PC-9 (cell line): Measurements from ENCODE around the gene CHFR. TPM values are rescaled to one million over a fixed set of nuclear protein-coding genes. Genes with fewer than 3 reads are reported as not detected.
"Not testable (repeated sequence)": the region's sequence is repeated elsewhere in the genome, so short reads cannot be mapped to it uniquely, and the experiment has no call there.

ENCODE experiments used
- BruUV-seq: library from RNA; stranded (reverse); fragments of 400-500 nt; replicated peaks from 2 replicates; lab custom pipeline; 2021; lab: Mats Ljungman, UMichigan
- CTCF ChIA-PET: fragments of 300-600 bp; sonication (Branson Sonifier 250); formaldehyde crosslinking; loops from one replicate; lab custom pipeline; 2022; ENCODE audit warnings: antibody characterized with exemption; lab: Charles Lee
- POLR2A ChIA-PET: fragments of 300-600 bp; sonication (Branson Sonifier 250); formaldehyde crosslinking; loops from one replicate; lab custom pipeline; 2022; ENCODE audit warnings: antibody characterized with exemption; ENCODE audit not compliant: unreplicated experiment; lab: Charles Lee
- DNase-seq, 2 experiments: peaks; one replicate each; pipeline versions ENCODE4 v3.0.0 to v3.0.0-alpha.2; 2015 to 2022; ENCODE audit warnings: mixed read lengths in 1 of 2
- H2AFZ ChIP-seq: fragments of 200-600 bp; sonication (generic); 2 replicates; pipeline ENCODE4 v1.8.1; 2017; ENCODE audit warnings: antibody characterized with exemption
- H3F3A ChIP-seq: fragments of 200-600 bp; sonication (generic); 2 replicates; pipeline ENCODE4 v1.8.1; 2017; ENCODE audit warnings: antibody characterized with exemption, mild to moderate bottlenecking, low read depth; ENCODE audit not compliant: insufficient read depth
- H3K27ac ChIP-seq: fragments of 200-600 bp; sonication (generic); 2 replicates; pipeline ENCODE4 v1.6.1; 2016; ENCODE audit warnings: mixed run types
- H3K27me3 ChIP-seq: fragments of 200-600 bp; sonication (generic); 2 replicates; pipeline ENCODE4 v1.6.1; 2016; ENCODE audit warnings: low read depth, mixed run types; ENCODE audit not compliant: insufficient read depth
- H3K36me3 ChIP-seq: fragments of 200-600 bp; sonication (generic); 2 replicates; pipeline ENCODE4 v1.6.1; 2016; ENCODE audit warnings: low read depth, mixed run types
- H3K4me1 ChIP-seq: fragments of 200-600 bp; sonication (generic); replicated peaks from 2 replicates; pipeline ENCODE4 v1.6.1; 2016; ENCODE audit warnings: mixed run types; ENCODE audit not compliant: insufficient read depth
- H3K4me2 ChIP-seq: fragments of 200-600 bp; sonication (generic); 2 replicates; pipeline ENCODE4 v1.6.1; 2017; ENCODE audit warnings: mixed run types
- H3K4me3 ChIP-seq: fragments of 200-600 bp; sonication (generic); 2 replicates; pipeline ENCODE4 v1.6.1; 2016; ENCODE audit warnings: mixed run types
- H3K79me2 ChIP-seq: fragments of 200-600 bp; sonication (generic); 2 replicates; pipeline ENCODE4 v1.6.1; 2017; ENCODE audit warnings: low read depth, mixed run types
- H3K9me2 ChIP-seq: fragments of 200-600 bp; sonication (generic); 2 replicates; pipeline ENCODE4 v1.8.1; 2017; ENCODE audit warnings: mild to moderate bottlenecking; ENCODE audit not compliant: insufficient read depth
- H3K9me3 ChIP-seq: fragments of 200-600 bp; sonication (generic); 2 replicates; pipeline ENCODE4 v1.8.1; 2016; ENCODE audit warnings: low read depth; ENCODE audit not compliant: insufficient read depth
- H4K20me1 ChIP-seq: fragments of 200-600 bp; sonication (generic); 2 replicates; pipeline ENCODE4 v1.8.1; 2017; ENCODE audit not compliant: insufficient read depth
- EZH2 ChIP-seq: fragments of 200-600 bp; sonication (generic); IDR thresholded peaks from 2 replicates; pipeline ENCODE4 v1.8.0; 2017; ENCODE audit warnings: antibody characterized with exemption, low read depth
- intact Hi-C: fragments of 100-400 bp; cut with micrococcal nuclease; formaldehyde crosslinking; loops from one replicate; pipeline ENCODE4 v1.10.0; 2022; ENCODE audit not compliant: unreplicated experiment
- total RNA-seq: library from RNA; stranded (reverse); gene quantifications from 2 replicates; pipeline ENCODE4 v1.2.3, GENCODE V29; 2021
- TF ChIP-seq, protein P1 (sequence below): fragments of 200-600 bp; sonication (generic); conservative IDR thresholded peaks from 2 replicates; pipeline ENCODE4 v1.6.1; 2017; ENCODE audit warnings: mixed run types, antibody characterized with exemption, mild to moderate bottlenecking, moderate library complexity

Gene CHFR
- total RNA-seq, 1 experiment from 2014 or later = 17.8 TPM

DNA sequence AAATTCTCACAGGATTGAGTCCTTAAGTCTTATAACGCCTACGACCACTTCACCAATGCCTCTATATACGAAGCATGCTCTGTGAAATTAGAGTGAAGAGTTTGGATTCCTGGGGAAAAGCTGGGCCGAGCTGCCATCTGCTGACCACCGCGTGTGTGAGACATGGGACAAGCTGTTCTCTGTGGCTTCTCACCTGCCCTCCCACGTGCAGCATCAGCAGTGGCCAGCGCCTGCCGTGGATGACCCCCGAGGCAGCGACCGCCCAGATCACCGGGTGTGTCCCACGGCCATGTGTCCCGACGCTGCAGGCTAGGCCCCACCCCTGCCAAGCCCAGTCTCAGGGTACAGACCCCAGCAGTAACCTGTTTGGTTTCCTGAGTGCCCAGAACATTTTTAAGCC, 37.1 kb downstream of the CHFR start:
- H3K36me3 ChIP-seq = no peaks in the 10 kb centered on the region
- ChIA-PET CTCF (no interaction called here), POLR2A (interaction anchor here (0.5 kb wide), 1 partner anchor 58 kb away, joined by 3 read pairs; no protein-coding TSS in a partner anchor)
- no TSS peak for BruUV-seq
- H3K4me2 ChIP-seq = no peak overlapping the region
- H3K27me3 ChIP-seq = no peaks in the 10 kb centered on the region
- no peak overlapping the region for H3K27ac ChIP-seq
- H3K79me2 ChIP-seq = no peaks in the 10 kb centered on the region
- TF ChIP-seq EZH2 = no peak
- TF ChIP-seq, protein P1, sequence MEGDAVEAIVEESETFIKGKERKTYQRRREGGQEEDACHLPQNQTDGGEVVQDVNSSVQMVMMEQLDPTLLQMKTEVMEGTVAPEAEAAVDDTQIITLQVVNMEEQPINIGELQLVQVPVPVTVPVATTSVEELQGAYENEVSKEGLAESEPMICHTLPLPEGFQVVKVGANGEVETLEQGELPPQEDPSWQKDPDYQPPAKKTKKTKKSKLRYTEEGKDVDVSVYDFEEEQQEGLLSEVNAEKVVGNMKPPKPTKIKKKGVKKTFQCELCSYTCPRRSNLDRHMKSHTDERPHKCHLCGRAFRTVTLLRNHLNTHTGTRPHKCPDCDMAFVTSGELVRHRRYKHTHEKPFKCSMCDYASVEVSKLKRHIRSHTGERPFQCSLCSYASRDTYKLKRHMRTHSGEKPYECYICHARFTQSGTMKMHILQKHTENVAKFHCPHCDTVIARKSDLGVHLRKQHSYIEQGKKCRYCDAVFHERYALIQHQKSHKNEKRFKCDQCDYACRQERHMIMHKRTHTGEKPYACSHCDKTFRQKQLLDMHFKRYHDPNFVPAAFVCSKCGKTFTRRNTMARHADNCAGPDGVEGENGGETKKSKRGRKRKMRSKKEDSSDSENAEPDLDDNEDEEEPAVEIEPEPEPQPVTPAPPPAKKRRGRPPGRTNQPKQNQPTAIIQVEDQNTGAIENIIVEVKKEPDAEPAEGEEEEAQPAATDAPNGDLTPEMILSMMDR = no peak
- intact Hi-C loops = no loop called here
- no peaks in the 10 kb centered on the region for H3K9me2 ChIP-seq
- no peaks in the 10 kb centered on the region for H3F3A ChIP-seq
- no peak for DNase-seq
- H3K9me3 ChIP-seq = no peaks in the 10 kb centered on the region
- no peaks in the 10 kb centered on the region for H3K4me1 ChIP-seq
- no peak overlapping the region for H2AFZ ChIP-seq
- no peaks in the 10 kb centered on the region for H4K20me1 ChIP-seq
- H3K4me3 ChIP-seq = no peak overlapping the region

DNA sequence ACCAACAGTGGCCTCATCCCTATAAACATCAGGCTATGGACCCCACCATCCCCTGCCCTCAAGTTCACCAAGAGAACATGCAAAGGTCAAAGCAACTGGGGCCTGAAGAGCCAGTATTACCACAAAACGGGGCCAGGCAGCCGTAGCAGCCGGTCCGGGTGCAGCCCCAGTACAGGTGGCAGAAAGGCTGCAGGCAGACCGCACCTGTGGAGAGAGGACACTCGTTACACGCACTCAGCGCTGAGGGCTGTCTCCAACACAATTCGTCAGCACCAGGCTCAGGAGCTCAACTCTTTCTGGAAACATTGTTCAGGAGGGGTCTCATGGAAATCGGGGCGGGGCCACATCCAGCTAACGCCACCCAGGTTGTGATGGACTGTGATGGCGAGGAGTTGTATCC, 38.9 kb downstream of the CHFR start:
- H3K36me3 ChIP-seq = no peaks in the 10 kb centered on the region
- DNase-seq = no peak
- H3F3A ChIP-seq = no peaks in the 10 kb centered on the region
- H2AFZ ChIP-seq = no peak overlapping the region
- no peaks in the 10 kb centered on the region for H3K9me3 ChIP-seq
- H3K4me2 ChIP-seq = no peak overlapping the region
- BruUV-seq = no TSS peak
- H3K27me3 ChIP-seq = no peaks in the 10 kb centered on the region
- H3K4me3 ChIP-seq = no peak overlapping the region
- intact Hi-C loops = no loop called here
- no peaks in the 10 kb centered on the region for H3K4me1 ChIP-seq
- TF ChIP-seq, protein P1 = no peak
- TF ChIP-seq EZH2 = no peak
- H3K27ac ChIP-seq = no peak overlapping the region
- no peaks in the 10 kb centered on the region for H3K79me2 ChIP-seq
- H3K9me2 ChIP-seq = no peaks in the 10 kb centered on the region
- ChIA-PET POLR2A (no interaction called here), CTCF (no interaction called here)
- no peaks in the 10 kb centered on the region for H4K20me1 ChIP-seq

DNA sequence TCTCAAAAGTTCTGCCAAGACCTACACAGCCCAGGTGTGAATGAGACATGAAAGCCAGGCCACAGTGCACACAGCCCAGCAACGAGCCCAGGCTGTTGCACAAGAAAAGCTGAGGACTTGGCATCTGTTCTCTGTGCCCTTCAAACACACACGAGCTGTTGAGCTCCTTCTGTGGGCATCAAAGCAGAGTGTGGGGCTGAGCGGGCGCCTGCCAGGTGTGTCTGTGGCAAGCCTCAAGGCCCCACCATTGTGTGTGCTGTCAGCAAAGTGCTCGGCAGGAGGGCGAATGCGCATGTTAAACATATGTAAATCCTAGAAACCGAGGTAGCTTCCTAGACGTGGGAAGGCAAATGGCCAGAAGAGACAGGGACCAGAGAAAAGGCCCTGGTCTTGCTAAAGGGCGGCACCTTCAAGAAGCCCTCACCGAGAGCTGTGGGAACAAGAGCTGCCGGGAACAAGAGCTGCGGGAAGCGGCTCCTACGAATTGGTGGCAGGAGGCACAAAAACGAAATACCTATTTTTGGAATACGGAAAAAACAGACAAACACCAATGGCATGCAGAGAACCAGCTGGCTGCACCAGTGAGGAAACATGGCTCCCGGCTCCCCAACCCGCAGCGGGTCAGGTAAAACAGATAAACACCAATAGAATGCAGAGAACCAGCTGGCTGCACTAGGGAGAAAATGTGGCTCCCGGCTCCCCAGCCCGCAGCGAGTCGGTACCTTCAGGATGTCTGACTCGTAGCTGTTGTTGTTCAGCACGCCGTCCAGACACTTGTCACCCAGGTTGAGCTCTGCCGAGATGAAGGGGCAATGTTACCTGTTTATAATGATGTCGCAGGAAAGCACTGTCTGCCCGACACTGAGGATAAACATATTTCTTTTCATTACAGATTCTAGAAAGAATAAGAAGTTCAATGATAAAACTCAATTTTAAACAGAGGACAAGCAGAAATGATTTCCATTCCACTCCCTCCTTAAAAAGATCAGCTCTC, 39.7 kb downstream of the CHFR start:
- H3K79me2 ChIP-seq = no peaks in the 10 kb centered on the region
- H3K4me2 ChIP-seq = no peak overlapping the region
- no peaks in the 10 kb centered on the region for H4K20me1 ChIP-seq
- H3K27ac ChIP-seq = no peak overlapping the region
- POLR2A ChIA-PET = no interaction called here
- no peaks in the 10 kb centered on the region for H3K27me3 ChIP-seq
- no peaks in the 10 kb centered on the region for H3F3A ChIP-seq
- H3K9me3 ChIP-seq = no peaks in the 10 kb centered on the region
- CTCF ChIA-PET = no interaction called here
- H2AFZ ChIP-seq = no peak overlapping the region
- intact Hi-C loops = no loop called here
- no peaks in the 10 kb centered on the region for H3K36me3 ChIP-seq
- no TSS peak for BruUV-seq
- H3K4me1 ChIP-seq = no peaks in the 10 kb centered on the region
- DNase-seq = no peak
- TF ChIP-seq, protein P1 = no peak
- TF ChIP-seq EZH2 = no peak
- no peak overlapping the region for H3K4me3 ChIP-seq
- no peaks in the 10 kb centered on the region for H3K9me2 ChIP-seq

DNA sequence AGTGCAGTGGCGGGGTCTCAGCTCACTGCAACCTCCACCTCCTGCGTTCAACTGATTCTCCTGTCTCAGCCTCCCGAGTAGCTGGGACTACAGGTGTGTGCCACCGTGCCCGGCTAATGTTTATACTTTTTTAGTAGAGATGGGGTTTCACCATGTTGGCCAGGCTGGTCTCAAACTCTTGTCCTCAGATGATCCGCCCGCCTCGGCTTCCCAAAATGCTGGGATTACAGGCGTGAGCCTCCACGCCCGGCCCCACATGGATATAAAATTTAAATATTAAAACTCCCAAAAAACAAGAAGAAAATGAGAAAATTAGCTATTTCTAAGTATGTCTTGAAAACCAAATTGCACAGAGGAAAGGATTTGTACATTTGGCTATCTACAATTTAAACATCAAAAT, 42.7 kb downstream of the CHFR start:
- H2AFZ ChIP-seq, BruUV-seq, H3F3A ChIP-seq, H3K27ac ChIP-seq, DNase-seq, H3K27me3 ChIP-seq, H3K4me1 ChIP-seq, POLR2A ChIA-PET, H3K4me3 ChIP-seq, H4K20me1 ChIP-seq, H3K79me2 ChIP-seq, H3K36me3 ChIP-seq, H3K9me3 ChIP-seq, intact Hi-C loops, H3K9me2 ChIP-seq, H3K4me2 ChIP-seq: not testable (repeated sequence)
- CTCF ChIA-PET = interaction anchor here (0.7 kb wide), 1 partner anchor 223 kb away, joined by 3 read pairs; no protein-coding TSS in a partner anchor
